ENCODE results near the gene RHBDL1. TPM values are rescaled to one million over a fixed set of nuclear protein-coding genes. Genes with fewer than 3 reads are reported as not detected.

RHBDL1 gene
- total RNA-seq, 1 donor from 2014 or later: under 0.01 TPM

GRCh38 chr16:652454-653305 is 22.8 kb upstream of the RHBDL1 start:
- no peak for DNase-seq (ENCODE audit: low read depth in 2 of 2)

- no peak for DNase-seq (ENCODE audit: low read depth in 2 of 2)
These were observed 21.4 kb upstream of the RHBDL1 start for GRCh38 chr16:654034-654433.

- no peak for DNase-seq (ENCODE audit: low read depth in 2 of 2)
These were observed 18.0 kb upstream of the RHBDL1 start for GRCh38 chr16:657487-657886.

- no peak for DNase-seq (ENCODE audit: low read depth in 2 of 2)
These were observed 16.5 kb upstream of the RHBDL1 start for GRCh38 chr16:658679-659571.

GRCh38 chr16:659618-660017 is 15.9 kb upstream of the RHBDL1 start:
- no peak for DNase-seq (ENCODE audit: low read depth in 2 of 2)

GRCh38 chr16:660132-660458 is 15.4 kb upstream of the RHBDL1 start:
- no peak for DNase-seq (ENCODE audit: low read depth in 2 of 2)

GRCh38 chr16:660459-661183 is 14.8 kb upstream of the RHBDL1 start:
- DNase-seq (ENCODE audit: low read depth in 2 of 2): peak; percentile 94

- DNase-seq (ENCODE audit: low read depth in 2 of 2): no peak
These were observed 14.2 kb upstream of the RHBDL1 start for GRCh38 chr16:661184-661821.

- no peak for DNase-seq (ENCODE audit: low read depth in 2 of 2)
These were observed 13.4 kb upstream of the RHBDL1 start for GRCh38 chr16:662095-662494.

- DNase-seq (ENCODE audit: low read depth in 2 of 2): no peak
These were observed 12.9 kb upstream of the RHBDL1 start for GRCh38 chr16:662597-662996.

GRCh38 chr16:666572-666971 is 8.9 kb upstream of the RHBDL1 start:
- DNase-seq (ENCODE audit: low read depth in 2 of 2): no peak

GRCh38 chr16:667113-667779 is 8.2 kb upstream of the RHBDL1 start:
- no peak for DNase-seq (ENCODE audit: low read depth in 2 of 2)

- DNase-seq (ENCODE audit: low read depth in 2 of 2): peak; percentile 94 to 95
These were observed 7.5 kb upstream of the RHBDL1 start, which contains the start of gene RHOT2 for GRCh38 chr16:667780-668518. Gene RHOT2 (plus strand): TSS chr16:668132. CDS start chr16:668200, 68 bp downstream.

GRCh38 chr16:668519-669171 is 6.8 kb upstream of the RHBDL1 start:
- peak; percentile 32 to 36 for DNase-seq (ENCODE audit: low read depth in 2 of 2)

GRCh38 chr16:669666-670065 is 5.8 kb upstream of the RHBDL1 start:
- no peak for DNase-seq (ENCODE audit: low read depth in 2 of 2)

GRCh38 chr16:670485-671352 is 4.8 kb upstream of the RHBDL1 start:
- no peak for DNase-seq (ENCODE audit: low read depth in 2 of 2)

GRCh38 chr16:671353-672131 is 3.9 kb upstream of the RHBDL1 start:
- DNase-seq (ENCODE audit: low read depth in 2 of 2): no peak

GRCh38 chr16:672371-672770 is 3.1 kb upstream of the RHBDL1 start:
- no peak for DNase-seq (ENCODE audit: low read depth in 2 of 2)

Measured in lung microvascular endothelial cell (primary cell).